Liver (tissue), 3 donors: ENCODE results near the gene SMIM5.

Experiments
- ATF3 ChIP-seq: IDR thresholded peaks from 2 replicates; pipeline ENCODE4 v1.6.1; 2016; ENCODE audit warnings: antibody characterized with exemption
- CTCF ChIP-seq: fragments of 150-350 bp; IDR thresholded peaks from 2 replicates; pipeline ENCODE4 v1.5.1; 2017; ENCODE audit warnings: improper control_type of control experiment, low read depth, low read length; ENCODE audit not compliant: missing input control
- GABPA ChIP-seq, 2 donors: IDR thresholded peaks in 1 of 2; conservative IDR thresholded peaks in 1 of 2; 2 replicates each; pipeline ENCODE4 v1.6.1; 2016; ENCODE audit warnings: antibody characterized with exemption in 2 of 2, mild to moderate bottlenecking in 1 of 2, moderate library complexity in 1 of 2
- MAX ChIP-seq: IDR thresholded peaks from 2 replicates; pipeline ENCODE4 v1.6.1; 2016; ENCODE audit warnings: antibody characterized with exemption
- NR2F2 ChIP-seq: IDR thresholded peaks from 2 replicates; pipeline ENCODE4 v1.6.1; 2016; ENCODE audit warnings: antibody characterized with exemption
- RAD21 ChIP-seq, 2 donors: IDR thresholded peaks; 2 replicates each; pipeline ENCODE4 v1.6.1; 2016; ENCODE audit warnings: antibody characterized with exemption in 2 of 2, mild to moderate bottlenecking in 2 of 2
- REST ChIP-seq: IDR thresholded peaks from 2 replicates; pipeline ENCODE4 v1.6.1; 2016; ENCODE audit warnings: antibody characterized with exemption, mild to moderate bottlenecking
- RXRA ChIP-seq, 2 donors: IDR thresholded peaks; 2 replicates each; pipeline ENCODE4 v1.6.1; 2017 to 2018; ENCODE audit warnings: antibody characterized with exemption in 2 of 2, mild to moderate bottlenecking in 1 of 2
- ZBTB33 ChIP-seq: IDR thresholded peaks from 2 replicates; pipeline ENCODE4 v1.6.1; 2016; ENCODE audit warnings: antibody characterized with exemption
- donor health status: healthy.
- donor health status: healthy.

- TF ChIP-seq ZBTB33 (no peak), GABPA (IDR thresholded peaks at IDR 0.05 in 1 of 2, conservative IDR thresholded peaks at IDR 0.05 in 1 of 2) (no peak), CTCF (no peak), ATF3 (no peak), REST (no peak), RAD21 (IDR thresholded peaks at IDR 0.05) (no peak), NR2F2 (no peak), RXRA (IDR thresholded peaks at IDR 0.05) (no peak), MAX (no peak)
Measured at GRCh38 chr17:75680431-75680830, 47.2 kb downstream of the SMIM5 start.
